ENCODE data around the gene AMBRA1.

DNA sequence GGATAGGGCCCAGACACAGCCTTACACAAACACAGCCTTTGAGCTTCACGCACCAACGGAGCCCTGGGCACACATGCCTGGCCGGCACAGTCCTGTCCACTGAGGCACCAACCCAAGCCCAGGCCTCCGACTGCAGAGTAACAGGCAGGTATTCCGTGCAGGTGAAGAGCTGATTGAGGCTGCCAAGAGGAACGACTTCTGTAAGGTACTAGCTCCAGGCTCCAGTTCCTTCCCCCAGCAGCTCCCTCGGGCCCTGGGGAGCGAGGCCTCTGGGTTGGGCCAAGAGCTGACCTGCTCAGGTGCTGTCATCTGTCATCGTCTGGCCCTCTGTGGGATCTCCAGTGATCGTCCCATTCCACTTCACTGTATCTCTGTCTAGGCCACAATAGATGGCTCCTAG lies 215.5 kb downstream of the AMBRA1 start:
- TF ChIP-seq, protein P1, sequence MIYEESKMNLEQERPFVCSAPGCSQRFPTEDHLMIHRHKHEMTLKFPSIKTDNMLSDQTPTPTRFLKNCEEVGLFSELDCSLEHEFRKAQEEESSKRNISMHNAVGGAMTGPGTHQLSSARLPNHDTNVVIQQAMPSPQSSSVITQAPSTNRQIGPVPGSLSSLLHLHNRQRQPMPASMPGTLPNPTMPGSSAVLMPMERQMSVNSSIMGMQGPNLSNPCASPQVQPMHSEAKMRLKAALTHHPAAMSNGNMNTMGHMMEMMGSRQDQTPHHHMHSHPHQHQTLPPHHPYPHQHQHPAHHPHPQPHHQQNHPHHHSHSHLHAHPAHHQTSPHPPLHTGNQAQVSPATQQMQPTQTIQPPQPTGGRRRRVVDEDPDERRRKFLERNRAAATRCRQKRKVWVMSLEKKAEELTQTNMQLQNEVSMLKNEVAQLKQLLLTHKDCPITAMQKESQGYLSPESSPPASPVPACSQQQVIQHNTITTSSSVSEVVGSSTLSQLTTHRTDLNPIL (CRISPR knock-in tag; IDR thresholded peaks at IDR 0.05; ENCODE audit: low read depth), result no peak
- TF ChIP-seq OSR1 (CRISPR knock-in tag; IDR thresholded peaks at IDR 0.05), result no peak
- no peak for TF ChIP-seq ZNF8 (CRISPR knock-in tag; IDR thresholded peaks at IDR 0.05)
- TF ChIP-seq, protein P2, sequence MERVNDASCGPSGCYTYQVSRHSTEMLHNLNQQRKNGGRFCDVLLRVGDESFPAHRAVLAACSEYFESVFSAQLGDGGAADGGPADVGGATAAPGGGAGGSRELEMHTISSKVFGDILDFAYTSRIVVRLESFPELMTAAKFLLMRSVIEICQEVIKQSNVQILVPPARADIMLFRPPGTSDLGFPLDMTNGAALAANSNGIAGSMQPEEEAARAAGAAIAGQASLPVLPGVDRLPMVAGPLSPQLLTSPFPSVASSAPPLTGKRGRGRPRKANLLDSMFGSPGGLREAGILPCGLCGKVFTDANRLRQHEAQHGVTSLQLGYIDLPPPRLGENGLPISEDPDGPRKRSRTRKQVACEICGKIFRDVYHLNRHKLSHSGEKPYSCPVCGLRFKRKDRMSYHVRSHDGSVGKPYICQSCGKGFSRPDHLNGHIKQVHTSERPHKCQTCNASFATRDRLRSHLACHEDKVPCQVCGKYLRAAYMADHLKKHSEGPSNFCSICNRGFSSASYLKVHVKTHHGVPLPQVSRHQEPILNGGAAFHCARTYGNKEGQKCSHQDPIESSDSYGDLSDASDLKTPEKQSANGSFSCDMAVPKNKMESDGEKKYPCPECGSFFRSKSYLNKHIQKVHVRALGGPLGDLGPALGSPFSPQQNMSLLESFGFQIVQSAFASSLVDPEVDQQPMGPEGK (CRISPR knock-in tag; IDR thresholded peaks at IDR 0.05; ENCODE audit: borderline replicate concordance), result no peak
- TF ChIP-seq, protein P3, sequence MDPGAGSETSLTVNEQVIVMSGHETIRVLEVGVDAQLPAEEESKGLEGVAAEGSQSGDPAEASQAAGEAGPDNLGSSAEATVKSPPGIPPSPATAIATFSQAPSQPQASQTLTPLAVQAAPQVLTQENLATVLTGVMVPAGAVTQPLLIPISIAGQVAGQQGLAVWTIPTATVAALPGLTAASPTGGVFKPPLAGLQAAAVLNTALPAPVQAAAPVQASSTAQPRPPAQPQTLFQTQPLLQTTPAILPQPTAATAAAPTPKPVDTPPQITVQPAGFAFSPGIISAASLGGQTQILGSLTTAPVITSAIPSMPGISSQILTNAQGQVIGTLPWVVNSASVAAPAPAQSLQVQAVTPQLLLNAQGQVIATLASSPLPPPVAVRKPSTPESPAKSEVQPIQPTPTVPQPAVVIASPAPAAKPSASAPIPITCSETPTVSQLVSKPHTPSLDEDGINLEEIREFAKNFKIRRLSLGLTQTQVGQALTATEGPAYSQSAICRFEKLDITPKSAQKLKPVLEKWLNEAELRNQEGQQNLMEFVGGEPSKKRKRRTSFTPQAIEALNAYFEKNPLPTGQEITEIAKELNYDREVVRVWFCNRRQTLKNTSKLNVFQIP (CRISPR knock-in tag; IDR thresholded peaks at IDR 0.05; ENCODE audit: borderline replicate concordance, low read depth), result no peak
- no peak for TF ChIP-seq ZNF70 (CRISPR knock-in tag; IDR thresholded peaks at IDR 0.05)

Measured in SK-N-SH treated with all-trans-retinoic acid at 6 μM for 48 hours (cell line).